MM.1S (cell line): ENCODE results near the gene ATF7.

ENCODE experiments used
- DNase-seq: peaks from one replicate; pipeline ENCODE4 v3.0.0-alpha.2; 2015
- H2AFZ ChIP-seq: fragments of 300-600 bp; sonication (generic); 2 replicates; pipeline ENCODE4 v1.6.0; 2016; ENCODE audit warnings: antibody characterized with exemption, low read length
- H3F3A ChIP-seq: fragments of 300-600 bp; sonication (generic); 2 replicates; pipeline ENCODE4 v1.6.1; 2016; ENCODE audit warnings: mild to moderate bottlenecking, antibody characterized with exemption, low read length, moderate library complexity, mixed read lengths; ENCODE audit not compliant: insufficient read depth
- H3K27ac ChIP-seq: fragments of 300-600 bp; sonication (generic); 2 replicates; pipeline ENCODE4 v1.5.1; 2016; ENCODE audit warnings: mild to moderate bottlenecking, low read length
- H3K27me3 ChIP-seq: fragments of 300-600 bp; sonication (generic); replicated peaks from 2 replicates; pipeline ENCODE4 v1.6.0; 2016; ENCODE audit warnings: low read length; ENCODE audit not compliant: insufficient read depth
- H3K36me3 ChIP-seq: fragments of 300-600 bp; sonication (generic); replicated peaks from 2 replicates; pipeline ENCODE4 v1.6.1; 2016; ENCODE audit warnings: mild to moderate bottlenecking, low read length, mixed read lengths; ENCODE audit not compliant: insufficient read depth
- H3K4me1 ChIP-seq: fragments of 300-600 bp; sonication (generic); 2 replicates; pipeline ENCODE4 v1.6.1; 2016; ENCODE audit warnings: low read length, mixed read lengths
- H3K4me2 ChIP-seq: fragments of 300-600 bp; sonication (generic); 2 replicates; pipeline ENCODE4 v1.6.0; 2016; ENCODE audit warnings: low read depth, low read length
- H3K4me3 ChIP-seq: fragments of 300-600 bp; sonication (generic); 2 replicates; pipeline ENCODE4 v1.5.1; 2016; ENCODE audit warnings: low read length, mixed read lengths
- H3K79me2 ChIP-seq: fragments of 300-600 bp; sonication (generic); 2 replicates; pipeline ENCODE4 v1.6.1; 2016; ENCODE audit warnings: mixed run types, low read length, mixed read lengths
- H3K9ac ChIP-seq: fragments of 300-600 bp; sonication (generic); 2 replicates; pipeline ENCODE4 v1.6.1; 2016; ENCODE audit warnings: low read length, mixed read lengths
- H3K9me2 ChIP-seq: fragments of 300-600 bp; sonication (generic); replicated peaks from 2 replicates; pipeline ENCODE4 v1.6.1; 2016; ENCODE audit warnings: mild to moderate bottlenecking, low read length, mixed read lengths; ENCODE audit not compliant: insufficient read depth
- H3K9me3 ChIP-seq: fragments of 300-600 bp; sonication (generic); replicated peaks from 2 replicates; pipeline ENCODE4 v1.6.1; 2016; ENCODE audit warnings: mild to moderate bottlenecking, low read length, mixed read lengths; ENCODE audit not compliant: insufficient read depth
- H4K20me1 ChIP-seq: fragments of 300-600 bp; sonication (generic); 2 replicates; pipeline ENCODE4 v1.6.1; 2016; ENCODE audit warnings: mild to moderate bottlenecking, low read length, moderate library complexity, mixed read lengths; ENCODE audit not compliant: insufficient read depth
- EZH2 ChIP-seq: fragments of 300-600 bp; sonication (generic); optimal IDR thresholded peaks from 2 replicates; pipeline ENCODE3; 2017; ENCODE audit warnings: low read depth, mild to moderate bottlenecking, antibody characterized with exemption, low read length, mixed read lengths
- EZH2phosphoT487 ChIP-seq: fragments of 300-600 bp; sonication (generic); IDR thresholded peaks from 2 replicates; pipeline ENCODE4 v1.6.1; 2018; ENCODE audit warnings: antibody characterized with exemption, low read length
- TF ChIP-seq, protein P1 (sequence below): fragments of 300-600 bp; sonication (generic); IDR thresholded peaks from 2 replicates; pipeline ENCODE4 v1.5.1; 2016; ENCODE audit warnings: antibody characterized with exemption, low read length, mixed read lengths

Gene ATF7

DNA sequence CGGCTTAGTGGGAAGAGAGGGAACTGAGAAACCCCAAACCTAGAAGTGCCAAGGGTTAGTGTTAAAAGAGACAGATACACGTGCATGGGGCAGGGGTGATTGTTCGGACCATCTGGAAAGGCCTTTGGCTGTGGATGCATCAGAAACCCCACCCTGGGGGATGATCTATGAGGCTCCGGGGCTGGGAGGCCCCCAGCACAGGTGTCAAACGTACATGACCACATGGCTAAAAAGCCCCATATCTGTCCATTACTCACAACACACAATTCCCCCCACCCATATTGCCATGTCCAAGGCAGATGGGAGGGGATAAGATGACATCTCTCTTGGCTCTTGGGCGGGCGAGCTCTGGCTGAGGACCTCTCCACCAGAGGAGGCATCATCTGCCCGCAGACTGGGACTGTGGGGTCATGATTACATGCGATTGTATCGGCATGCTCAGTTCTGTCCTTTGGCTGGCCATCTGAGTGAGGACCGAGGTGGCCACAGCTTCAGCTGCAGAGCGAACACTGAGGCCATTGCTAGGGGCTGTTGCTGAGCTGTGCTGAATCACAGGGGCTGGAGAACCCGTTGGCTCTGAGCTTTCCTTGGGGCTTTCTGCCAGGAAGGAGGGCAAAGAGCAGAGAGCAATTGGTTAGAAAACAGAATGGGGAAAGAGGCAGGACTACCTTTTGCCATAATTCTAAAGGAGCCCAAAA lies 109.3 kb downstream of the ATF7 start:
- Histone ChIP-seq H3K27ac (no peak overlapping the region), H2AFZ (no peak overlapping the region), H3K27me3 (no peaks in the 10 kb centered on the region), H3K36me3 (no peaks in the 10 kb centered on the region; the same call in 1 of the 2 replicates), H3K4me2 (no peak overlapping the region), H3F3A (no peaks in the 10 kb centered on the region), H3K9me3 (no peaks in the 10 kb centered on the region), H3K79me2 (no peaks in the 10 kb centered on the region), H3K4me1 (no peaks in the 10 kb centered on the region), H4K20me1 (no peaks in the 10 kb centered on the region), H3K9ac (no peak overlapping the region), H3K9me2 (no peaks in the 10 kb centered on the region), H3K4me3 (no peak overlapping the region)
- TF ChIP-seq, protein P1, sequence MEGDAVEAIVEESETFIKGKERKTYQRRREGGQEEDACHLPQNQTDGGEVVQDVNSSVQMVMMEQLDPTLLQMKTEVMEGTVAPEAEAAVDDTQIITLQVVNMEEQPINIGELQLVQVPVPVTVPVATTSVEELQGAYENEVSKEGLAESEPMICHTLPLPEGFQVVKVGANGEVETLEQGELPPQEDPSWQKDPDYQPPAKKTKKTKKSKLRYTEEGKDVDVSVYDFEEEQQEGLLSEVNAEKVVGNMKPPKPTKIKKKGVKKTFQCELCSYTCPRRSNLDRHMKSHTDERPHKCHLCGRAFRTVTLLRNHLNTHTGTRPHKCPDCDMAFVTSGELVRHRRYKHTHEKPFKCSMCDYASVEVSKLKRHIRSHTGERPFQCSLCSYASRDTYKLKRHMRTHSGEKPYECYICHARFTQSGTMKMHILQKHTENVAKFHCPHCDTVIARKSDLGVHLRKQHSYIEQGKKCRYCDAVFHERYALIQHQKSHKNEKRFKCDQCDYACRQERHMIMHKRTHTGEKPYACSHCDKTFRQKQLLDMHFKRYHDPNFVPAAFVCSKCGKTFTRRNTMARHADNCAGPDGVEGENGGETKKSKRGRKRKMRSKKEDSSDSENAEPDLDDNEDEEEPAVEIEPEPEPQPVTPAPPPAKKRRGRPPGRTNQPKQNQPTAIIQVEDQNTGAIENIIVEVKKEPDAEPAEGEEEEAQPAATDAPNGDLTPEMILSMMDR: no peak
- TF ChIP-seq EZH2phosphoT487: no peak
- TF ChIP-seq EZH2: no peak
- no peak for DNase-seq

DNA sequence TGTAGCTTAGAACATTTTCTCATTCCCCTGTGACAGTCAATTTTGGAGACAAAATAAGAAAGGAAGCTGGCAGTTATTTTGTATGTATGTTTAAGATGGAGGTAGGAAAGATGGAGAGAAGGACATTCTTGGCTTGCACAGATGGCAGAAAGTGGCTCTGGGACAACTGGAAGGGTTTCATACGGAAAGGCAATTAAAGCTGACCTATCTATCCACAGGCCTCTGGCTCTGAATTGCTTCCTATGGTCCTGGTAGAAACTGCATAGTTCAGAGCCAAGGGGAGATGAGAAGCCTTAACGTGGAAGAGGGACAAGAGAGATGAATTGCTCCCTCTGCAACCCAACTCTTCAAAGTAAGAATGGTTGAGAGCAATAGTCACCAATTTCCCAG lies 110.9 kb downstream of the ATF7 start:
- H3K9ac ChIP-seq: no peak overlapping the region
- TF ChIP-seq, protein P1: no peak
- TF ChIP-seq EZH2: no peak
- no peak for TF ChIP-seq EZH2phosphoT487
- H3K27me3 ChIP-seq: no peaks in the 10 kb centered on the region
- no peaks in the 10 kb centered on the region for H3F3A ChIP-seq
- H3K4me3 ChIP-seq: no peak overlapping the region
- DNase-seq: no peak
- no peak overlapping the region for H2AFZ ChIP-seq
- H3K4me2 ChIP-seq: no peak overlapping the region
- no peaks in the 10 kb centered on the region for H3K79me2 ChIP-seq
- H3K27ac ChIP-seq: no peak overlapping the region
- H3K9me2 ChIP-seq: no peaks in the 10 kb centered on the region
- no peaks in the 10 kb centered on the region for H3K4me1 ChIP-seq
- no peaks in the 10 kb centered on the region for H4K20me1 ChIP-seq
- no peaks in the 10 kb centered on the region for H3K36me3 ChIP-seq
- no peaks in the 10 kb centered on the region for H3K9me3 ChIP-seq

DNA sequence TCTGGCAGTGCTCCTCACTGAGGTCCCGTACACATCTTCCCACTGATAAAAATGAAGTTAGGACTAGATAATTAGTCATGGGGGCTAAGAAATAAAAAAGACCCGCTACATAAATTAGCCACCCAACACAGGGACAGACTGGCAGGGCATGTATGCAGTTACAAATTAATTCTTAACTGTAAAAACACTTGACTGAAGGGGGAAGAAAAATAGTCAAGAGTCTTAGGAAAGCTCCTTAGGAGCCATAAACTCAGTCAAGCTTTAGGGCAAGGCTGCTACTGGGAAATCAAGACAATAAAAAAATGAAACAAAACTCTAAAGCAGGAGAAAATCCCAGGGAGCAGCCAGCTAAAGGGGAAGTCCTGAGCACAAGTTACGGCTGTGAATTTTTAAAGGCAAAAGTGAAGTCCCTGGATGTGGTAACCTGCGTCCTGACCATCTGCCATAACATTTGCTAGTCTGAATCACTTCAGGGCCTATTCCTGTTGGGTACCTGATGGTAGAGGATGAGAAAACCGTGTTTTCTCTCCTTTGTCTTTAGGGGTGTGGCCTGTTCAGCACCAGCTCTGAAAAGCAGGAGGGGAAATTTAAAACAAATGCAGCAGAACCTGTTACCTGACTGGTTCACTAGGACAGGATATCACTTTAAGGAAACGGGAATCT lies 111.4 kb downstream of the ATF7 start:
- no peaks in the 10 kb centered on the region for H4K20me1 ChIP-seq
- no peaks in the 10 kb centered on the region for H3K27me3 ChIP-seq
- H3K79me2 ChIP-seq: no peaks in the 10 kb centered on the region
- H3K27ac ChIP-seq: no peak overlapping the region
- no peaks in the 10 kb centered on the region for H3K36me3 ChIP-seq
- no peak overlapping the region for H3K4me3 ChIP-seq
- H2AFZ ChIP-seq: no peak overlapping the region
- no peak overlapping the region for H3K4me2 ChIP-seq
- no peak overlapping the region for H3K9ac ChIP-seq
- DNase-seq: no peak
- no peaks in the 10 kb centered on the region for H3F3A ChIP-seq
- H3K4me1 ChIP-seq: no peaks in the 10 kb centered on the region
- H3K9me3 ChIP-seq: no peaks in the 10 kb centered on the region
- no peaks in the 10 kb centered on the region for H3K9me2 ChIP-seq
- TF ChIP-seq, protein P1: no peak
- TF ChIP-seq EZH2: no peak
- TF ChIP-seq EZH2phosphoT487: no peak
